Activated T-cell treated with anti-CD3 and anti-CD28 coated beads, Interleukin-2, amount 50 U/mL, for 48 hours (primary cell): ENCODE measurements around the gene STAMBPL1.
"Not testable (repeated sequence)": the region's sequence is repeated elsewhere in the genome, so short reads cannot be mapped to it uniquely, and the experiment has no call there.

Source experiments
- DNase-seq, 2 experiments: peaks; one replicate each; pipeline ENCODE4 v3.0.0-alpha.2; 2020

Gene STAMBPL1

DNA sequence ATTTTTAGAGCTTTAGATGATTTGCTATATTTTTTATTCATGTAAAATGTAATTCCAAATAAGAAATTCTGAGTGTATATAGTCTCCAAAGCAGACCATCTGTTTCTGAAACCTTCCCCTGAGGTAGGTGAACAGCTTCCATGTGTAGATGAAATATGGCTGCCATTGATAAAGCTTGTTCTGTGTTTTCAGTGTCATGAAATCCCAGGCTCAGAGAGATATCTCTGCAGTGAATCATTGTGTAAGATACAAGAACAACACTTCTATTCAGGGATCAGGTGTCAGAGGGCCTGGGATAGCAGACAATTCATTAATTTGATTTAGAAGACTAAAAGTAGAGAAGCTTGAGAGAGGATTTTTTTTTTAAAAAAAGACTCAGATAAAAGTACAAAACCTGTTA lies 43.5 kb downstream of the STAMBPL1 start:
- no peak for DNase-seq

DNA sequence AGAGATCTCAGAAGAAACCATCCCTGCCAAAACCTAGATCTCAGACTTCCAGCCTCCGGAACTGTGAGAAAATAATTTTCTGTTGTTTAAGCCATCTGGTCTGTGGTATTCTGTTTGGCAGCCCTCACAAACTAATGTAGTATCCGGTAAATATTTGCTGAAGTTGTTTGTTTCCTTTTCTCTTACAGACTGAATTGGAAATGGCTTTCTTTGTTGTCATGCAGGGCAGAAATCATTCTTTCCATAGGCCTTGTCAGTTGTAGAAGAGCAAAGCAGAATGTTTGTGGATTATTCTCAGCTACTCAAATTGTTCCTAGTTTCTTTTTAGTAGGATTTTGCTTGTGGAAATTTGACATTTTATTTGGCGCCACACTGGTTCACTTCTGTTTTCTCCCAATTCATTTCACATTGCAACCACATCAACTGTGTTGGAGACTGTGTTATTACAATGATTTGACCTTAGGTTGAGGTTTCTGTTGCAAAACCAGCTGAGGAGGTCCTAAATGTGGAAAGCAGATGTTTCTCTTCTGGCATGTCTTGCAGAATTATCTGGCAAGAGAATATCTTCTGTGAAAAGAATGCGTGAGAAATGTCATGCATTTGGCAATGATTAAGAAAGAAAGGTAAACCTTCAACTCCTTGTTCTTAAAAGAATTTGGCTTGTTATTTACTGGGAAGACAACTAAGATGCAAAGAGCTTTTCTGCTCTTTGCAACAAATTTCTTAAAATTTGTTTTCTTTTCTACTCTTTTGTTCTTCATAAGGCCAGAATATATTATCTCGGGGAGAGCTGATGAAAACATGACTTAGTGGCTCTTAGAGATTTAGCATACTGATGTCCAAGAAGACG lies 46.7 kb downstream of the STAMBPL1 start:
- DNase-seq, result no peak

DNA sequence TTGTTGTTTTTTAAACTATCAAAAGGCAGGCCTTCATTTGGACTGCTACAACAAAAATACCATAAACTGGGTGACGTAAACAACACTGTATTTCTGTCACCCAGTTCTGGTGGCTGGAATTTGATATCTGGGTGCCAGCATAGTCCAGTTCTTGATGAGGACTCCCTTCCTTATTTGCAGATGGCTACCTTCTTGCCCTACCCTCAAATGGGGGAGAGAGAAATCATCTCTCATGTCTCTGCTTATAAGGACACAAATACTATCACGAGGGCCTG lies 47.3 kb downstream of the STAMBPL1 start:
- no peak for DNase-seq

DNA sequence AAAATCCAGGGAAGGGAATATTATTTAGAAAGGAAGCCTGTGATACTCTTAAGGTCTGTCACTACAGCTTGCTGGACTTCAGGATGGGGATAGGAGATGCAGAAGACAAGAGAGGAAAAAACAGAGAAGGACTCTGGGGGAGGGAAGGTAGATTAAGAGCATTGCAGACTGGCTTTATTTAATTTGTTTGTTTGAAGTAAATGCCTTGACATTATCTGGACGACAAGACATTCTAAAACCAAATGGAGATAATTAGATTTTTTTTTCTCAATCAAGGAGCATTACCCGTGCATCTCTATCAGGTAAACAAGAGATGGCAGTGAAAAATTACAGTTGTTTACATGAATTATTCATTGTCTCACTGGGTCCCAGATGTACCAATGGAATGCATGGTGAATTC lies 48.2 kb downstream of the STAMBPL1 start:
- no peak for DNase-seq

DNA sequence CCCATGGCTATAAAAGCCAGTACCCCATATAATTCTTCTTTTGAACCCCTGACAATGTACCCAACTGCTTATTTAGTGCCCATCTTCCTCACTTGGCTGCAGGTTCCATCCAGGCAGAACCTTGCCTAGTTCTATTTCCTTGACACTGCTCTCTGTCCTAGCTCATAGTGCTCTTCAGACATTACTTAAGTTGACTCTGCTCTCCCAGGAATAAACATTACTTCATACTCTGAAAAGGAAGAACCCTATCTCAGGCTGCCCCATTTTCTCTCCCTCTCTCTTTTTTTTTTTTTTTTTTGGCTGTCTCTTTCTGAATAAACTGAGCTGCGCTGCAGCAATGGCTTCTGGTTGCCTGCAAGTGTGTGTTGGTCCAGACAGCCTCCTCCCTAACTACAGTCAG lies 51.5 kb downstream of the STAMBPL1 start:
- DNase-seq, result no peak

DNA sequence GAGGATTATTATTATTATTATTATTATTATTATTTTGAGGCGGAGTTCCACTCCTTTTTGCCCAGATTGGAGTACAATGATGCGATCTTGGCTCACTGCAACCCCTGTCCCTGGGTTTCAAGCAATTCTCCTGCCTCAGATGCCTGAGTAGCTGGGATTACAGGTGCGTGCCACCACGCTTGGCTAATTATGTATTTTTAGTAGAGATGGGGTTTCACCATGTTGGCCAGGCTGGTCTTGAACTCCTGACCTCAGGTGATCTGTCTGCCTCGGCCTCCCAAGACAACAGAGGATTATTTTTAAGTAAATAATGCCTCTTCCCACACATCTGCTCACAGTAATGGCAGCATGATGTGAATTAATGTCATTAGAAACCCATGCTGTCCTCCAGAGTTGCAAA lies 52.0 kb downstream of the STAMBPL1 start:
- DNase-seq, result not testable (repeated sequence)

DNA sequence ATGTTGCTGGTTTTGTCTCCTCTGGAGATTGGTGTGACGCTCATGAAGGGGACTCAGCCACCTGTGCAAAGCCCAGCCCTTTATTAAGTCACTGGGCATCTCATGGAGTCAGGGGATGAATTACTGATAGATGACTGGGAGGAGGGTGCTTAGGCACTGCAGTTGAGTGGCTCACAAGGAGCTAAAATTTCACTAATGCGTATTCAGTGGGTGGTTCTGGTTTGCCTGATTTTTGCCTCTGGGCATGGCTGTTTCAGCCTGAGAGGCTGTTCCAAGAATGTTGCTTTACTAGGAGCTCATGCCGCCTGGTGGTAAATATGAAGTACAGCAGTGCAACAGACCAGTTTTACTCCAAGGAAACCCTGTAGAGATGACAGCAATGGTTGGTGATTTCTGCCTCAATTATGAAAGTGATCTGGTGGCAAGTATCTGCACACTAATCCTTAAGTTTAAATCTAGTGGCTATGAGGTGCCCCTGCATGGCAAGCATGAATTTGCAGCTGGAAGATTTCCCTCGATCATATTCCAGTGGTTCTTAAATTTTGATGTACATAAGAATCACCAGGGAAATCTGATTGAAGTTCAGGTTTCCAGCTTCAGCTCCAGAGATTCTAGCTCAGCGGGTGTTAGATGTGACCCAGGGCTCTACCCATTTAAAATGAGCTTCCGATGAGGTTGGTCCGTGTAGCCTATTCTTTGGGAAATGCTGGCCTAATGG lies 52.7 kb downstream of the STAMBPL1 start:
- peak; percentile 34 to 48 for DNase-seq

DNA sequence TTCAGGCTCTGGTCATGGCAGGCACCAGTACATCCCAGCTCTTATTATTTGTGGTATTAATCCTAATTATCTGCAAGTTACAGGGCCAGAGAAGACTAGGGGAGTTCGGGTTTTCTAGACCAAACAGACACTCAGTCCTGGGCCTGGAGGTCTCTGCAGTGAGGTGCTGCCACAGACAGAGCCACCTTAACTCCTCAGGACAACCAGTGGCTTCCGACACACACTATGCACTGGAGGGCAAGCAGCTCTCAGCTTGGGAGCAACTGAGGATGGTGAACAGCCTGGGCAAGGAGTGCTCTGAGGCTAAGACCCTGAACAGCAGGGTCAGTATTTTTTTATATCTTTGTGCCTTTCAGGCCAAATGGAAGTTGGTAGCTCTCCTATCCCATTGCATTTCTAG lies 53.5 kb downstream of the STAMBPL1 start:
- no peak for DNase-seq

DNA sequence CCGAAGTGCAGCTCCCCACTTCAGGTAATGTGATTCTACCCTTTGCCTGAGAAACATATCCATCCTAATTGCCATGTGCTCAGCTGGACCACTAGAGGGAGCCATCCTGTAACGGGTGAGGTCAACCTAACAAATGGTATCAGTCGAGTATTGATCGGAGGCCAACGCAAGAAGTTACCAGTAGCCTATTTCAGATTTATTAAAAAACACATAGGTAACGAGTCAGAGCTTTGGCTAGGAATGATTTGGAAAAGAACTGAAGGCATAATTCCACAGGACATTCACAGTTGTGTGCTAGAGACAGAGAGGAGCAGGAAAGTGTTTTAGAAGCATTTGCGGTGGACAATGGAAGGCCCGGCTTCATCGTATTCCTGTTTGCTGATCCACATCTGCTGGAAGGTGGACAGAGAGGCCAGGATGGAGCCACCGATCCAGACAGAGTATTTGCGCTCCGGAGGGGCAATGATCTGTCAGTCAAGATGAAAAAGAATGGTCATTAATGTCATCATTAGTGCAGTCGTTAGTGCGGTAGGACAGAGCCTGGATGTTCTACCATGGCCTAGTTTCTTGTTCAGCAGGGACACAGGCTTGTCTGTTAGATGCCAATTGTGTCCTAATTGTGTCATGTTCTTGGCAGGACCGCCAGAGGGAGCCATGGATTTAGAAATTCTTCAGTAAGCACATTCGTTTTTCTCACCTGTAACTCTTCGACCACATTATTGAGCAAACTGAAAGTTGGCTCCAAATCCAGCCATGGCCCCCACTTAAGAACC lies 55.0 kb downstream of the STAMBPL1 start:
- DNase-seq, result peak; percentile 70 to 80

DNA sequence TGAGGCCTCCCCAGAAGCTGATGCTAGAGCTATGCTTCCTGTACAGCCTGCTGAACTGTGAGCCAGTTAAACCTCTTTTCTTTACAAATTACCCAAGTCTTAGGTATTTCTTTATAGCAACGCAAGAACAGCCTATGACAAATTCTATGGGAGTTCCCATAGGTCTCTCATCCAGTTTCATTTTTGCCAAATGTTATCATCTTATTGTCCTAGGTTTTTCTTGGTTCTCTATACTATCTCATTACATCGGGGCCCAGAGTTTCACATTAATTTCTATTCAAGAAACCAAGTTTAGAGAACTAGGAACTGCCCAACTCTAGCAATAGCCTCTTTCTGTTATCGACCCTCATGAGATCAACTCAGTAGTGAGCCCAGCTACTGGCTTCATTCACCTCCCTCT lies 56.6 kb downstream of the STAMBPL1 start:
- DNase-seq, result no peak

DNA sequence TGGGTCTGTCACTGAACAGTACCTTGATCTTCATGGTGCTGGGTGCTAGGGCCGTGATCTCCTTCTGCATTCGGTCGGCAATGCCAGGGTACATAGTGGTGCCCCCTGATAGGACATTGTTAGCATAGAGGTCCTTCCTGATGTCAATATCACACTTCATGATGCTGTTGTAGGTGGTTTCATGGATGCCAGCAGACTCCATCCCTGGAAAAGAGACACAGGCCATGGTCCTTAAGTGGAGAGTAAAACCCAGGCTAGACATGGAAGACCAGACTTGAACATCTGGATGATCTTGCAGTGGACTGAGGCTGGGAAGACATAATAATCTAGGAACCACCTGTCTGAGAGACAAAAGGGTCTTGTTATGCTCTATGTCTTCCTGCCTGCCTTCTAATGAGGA lies 58.0 kb downstream of the STAMBPL1 start:
- no peak for DNase-seq

DNA sequence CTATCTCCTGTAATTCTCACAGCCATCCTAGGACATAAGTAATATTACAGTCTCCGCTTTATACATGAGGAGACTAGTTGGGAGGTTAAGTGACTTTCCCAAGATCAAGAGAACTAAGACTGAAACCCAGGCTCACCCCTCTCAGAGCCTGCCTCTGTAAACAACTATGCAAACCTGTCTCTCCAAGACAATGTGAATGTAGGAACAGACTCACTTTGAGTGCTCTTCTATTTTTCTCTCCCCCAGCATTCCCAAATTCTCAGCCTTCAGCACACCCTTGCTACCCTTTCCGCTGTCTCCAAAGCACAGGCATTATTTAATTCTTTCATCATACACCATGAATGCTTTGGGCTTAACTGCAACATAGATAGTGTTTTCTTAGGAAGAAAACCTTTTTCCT lies 58.9 kb downstream of the STAMBPL1 start:
- no peak for DNase-seq

DNA sequence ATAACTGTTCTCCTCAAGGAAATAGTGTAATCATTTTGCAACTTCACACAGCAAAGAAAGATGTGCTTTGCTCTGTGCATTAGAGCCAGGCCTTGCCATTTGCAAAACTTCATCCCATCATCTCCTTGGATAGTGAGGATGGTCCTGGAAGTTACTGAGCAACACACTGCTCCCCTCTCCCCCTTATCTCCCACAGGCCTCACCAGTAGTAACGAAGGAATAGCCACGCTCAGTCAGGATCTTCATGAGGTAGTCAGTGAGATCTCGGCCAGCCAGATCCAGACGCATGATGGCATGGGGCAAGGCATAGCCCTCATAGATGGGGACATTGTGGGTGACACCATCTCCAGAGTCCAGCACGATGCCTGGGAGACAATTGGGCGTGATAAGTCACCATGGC lies 61.0 kb downstream of the STAMBPL1 start:
- DNase-seq, result no peak

DNA sequence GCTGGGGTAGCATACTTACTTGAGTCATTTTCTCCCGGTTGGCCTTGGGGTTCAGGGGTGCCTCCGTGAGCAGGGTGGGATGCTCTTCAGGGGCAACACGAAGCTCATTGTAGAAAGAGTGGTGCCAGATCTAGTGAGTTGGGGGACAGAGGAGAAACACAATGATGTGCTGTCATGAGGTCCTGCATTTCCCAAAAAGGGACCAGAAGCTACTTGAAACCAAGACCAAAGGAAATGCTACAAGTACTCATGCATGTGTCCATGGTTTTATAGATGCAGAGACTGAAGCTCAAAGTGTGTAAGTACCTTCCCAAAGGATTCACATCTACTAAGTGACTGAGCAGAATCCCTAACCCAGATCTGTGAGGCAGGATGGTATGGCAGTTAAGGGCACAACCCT lies 63.7 kb downstream of the STAMBPL1 start:
- no peak for DNase-seq

DNA sequence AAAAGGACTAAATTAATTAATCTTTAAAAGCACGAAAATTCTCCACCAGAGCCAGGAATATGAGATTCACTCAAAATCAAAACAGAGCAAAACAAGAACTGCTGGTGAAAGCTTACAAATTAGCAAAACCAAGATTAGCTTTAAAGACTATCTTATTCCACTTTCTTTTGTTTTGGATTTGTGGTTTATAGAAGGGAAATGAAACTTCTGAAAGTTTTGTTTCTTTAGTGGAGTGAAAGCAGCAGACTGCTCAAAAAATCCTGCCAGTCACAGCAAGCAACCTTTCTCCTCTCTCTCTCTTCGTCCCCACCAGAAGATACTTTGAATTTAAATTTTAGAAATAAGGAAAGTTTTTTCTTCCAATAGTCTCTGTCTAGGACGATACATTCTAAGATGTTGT lies 64.8 kb downstream of the STAMBPL1 start:
- DNase-seq, result no peak

DNA sequence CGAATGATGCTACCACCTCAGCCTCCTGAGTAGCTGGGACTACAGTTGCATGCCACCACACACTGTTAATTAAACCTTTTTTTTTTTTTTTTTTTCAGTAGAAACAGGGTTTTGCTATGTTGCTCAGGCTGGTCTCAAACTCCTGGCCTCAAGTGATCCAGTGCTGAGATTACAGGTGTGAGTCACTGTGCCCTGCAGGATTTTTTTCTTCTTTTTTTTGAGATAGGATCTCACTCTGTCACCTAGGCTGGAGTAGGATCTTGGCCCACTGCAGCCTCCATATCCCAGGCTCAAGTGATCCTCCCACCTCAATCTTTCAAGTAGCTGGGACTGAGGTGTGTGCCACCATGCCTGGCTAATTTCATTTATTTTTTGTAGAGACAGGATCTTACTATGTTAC lies 66.2 kb downstream of the STAMBPL1 start:
- DNase-seq, result no peak

DNA sequence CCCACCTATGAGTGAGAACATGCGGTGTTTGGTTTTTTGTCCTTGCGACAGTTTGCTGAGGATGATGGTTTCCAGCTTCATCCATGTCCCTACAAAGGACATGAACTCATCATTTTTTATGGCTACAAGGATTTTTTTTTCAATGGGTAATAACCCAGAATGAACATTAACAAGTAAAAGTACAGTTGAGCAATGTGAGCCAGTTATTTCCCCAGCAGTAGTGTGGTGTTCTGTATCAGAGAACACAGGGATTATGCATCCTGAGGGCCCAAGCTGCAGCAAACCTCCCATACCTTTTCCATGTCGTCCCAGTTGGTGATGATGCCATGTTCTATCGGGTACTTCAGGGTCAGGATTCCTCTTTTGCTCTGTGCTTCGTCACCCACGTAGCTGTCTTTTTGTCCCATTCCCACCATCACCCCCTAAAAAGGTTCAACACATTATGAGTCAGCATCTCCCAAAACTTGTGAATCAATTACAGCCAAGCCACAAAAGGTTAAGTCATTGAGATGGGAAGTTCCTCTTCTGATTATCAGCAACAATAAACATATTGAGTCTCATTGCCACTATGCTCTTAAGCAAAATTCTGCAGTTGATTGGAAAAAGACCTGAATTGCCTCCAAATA lies 67.0 kb downstream of the STAMBPL1 start:
- no peak for DNase-seq

DNA sequence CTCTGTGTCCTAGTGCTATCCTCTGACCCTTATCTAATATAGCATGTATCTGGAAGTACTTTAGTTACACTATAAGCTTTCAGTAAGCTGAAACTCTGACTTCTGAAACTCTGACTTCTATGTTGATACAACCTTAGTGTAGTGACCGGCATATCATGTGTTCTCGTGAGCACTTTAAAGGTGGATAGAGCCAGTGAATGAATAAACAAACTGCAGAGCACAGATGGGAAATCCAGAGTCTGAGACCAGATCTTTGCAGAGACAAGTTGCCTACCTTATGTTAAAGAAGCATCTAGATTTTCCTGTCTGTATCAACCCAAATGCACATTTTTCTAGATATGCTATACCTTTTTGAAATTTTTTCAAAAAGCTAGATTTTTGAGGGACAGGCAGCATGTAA lies 69.0 kb downstream of the STAMBPL1 start:
- no peak for DNase-seq

DNA sequence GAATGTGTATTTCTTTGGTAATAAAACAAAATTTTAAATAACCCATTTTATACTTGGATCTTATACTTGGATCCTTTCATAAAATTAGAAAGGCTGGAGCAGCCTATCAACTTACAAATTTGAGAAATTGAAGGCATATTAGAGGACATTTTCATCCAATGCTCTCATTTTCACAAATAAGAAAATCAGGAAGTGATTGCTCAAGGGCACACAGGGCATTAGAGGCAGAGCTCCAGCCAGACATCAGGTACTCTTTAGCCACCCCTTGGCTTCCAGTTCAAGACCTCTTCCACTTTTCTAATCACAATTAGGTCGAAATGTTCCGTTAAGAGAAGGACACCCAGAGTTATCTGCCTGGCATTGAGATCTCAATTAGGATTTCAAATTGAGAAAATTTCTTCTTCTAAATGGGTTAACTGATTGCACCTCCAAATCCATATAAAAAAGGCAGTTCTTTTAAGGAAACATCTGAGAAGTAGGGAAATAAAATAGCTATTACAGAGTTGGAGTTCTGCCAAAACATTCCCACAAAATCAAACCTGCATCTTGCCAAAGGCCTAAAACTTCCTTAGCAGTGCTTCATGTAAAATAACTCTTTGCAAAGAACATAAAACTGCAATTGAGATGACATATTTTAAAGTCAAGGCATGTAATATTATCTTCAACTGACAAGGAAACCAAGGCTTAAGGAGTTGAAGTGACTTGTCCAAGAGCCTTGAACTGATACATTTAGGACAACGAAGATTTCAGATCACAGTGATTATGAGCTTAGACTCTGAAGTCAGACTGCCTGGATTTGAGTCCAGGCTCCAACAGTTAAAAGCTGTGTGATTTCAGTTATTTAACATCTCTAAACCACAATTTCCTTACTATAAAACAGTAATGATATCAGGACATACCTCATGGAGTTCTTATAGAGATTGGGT lies 70.1 kb downstream of the STAMBPL1 start:
- DNase-seq, result no peak

DNA sequence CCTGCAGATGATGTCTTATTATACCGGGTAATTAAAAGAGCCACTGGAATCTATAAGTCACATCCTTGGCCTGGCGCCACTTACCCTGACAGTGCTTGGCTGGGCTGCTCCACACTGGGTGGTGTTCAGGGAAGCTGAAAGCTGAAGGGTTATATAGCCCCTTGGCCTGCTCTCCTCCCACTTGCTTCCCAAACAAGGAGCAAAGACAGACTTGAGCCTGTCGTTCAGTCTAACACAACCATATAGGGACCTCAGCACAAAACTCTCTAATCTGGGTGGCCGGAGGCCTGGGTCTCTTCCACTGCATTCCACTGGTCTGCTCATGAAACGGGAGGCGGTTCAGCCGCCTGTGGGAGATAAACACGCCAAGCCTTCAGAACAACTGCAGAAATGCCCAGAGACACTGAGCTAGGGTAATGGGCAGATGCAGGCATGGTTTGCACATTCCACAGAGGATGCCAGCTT lies 72.6 kb downstream of the STAMBPL1 start, which contains the start of gene ACTA2:
TSS of gene ACTA2 (minus strand) at position 127 of the 465 bp plus-strand sequence. CDS start 3,843 bp downstream, outside the sequence.
- no peak for DNase-seq

DNA sequence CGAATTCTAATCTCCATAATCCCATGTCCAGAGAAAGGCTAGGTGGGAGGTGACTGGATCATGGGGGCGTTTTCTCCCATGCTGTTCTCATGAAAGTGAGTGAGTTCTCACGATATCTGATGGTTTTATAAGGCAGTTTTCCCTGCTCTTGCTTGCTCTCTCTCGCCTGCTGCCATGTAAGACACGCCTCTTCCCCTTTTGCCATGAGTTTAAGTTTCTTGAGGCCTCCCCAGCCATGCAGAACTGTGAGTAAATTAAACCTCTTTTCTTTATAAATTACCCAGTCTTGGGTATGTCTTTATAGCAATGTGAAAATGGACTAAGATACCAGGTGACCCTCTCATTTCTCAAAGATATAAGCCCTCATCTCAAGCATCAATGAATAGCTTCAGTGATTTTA lies 73.6 kb downstream of the STAMBPL1 start:
- DNase-seq, result no peak

DNA sequence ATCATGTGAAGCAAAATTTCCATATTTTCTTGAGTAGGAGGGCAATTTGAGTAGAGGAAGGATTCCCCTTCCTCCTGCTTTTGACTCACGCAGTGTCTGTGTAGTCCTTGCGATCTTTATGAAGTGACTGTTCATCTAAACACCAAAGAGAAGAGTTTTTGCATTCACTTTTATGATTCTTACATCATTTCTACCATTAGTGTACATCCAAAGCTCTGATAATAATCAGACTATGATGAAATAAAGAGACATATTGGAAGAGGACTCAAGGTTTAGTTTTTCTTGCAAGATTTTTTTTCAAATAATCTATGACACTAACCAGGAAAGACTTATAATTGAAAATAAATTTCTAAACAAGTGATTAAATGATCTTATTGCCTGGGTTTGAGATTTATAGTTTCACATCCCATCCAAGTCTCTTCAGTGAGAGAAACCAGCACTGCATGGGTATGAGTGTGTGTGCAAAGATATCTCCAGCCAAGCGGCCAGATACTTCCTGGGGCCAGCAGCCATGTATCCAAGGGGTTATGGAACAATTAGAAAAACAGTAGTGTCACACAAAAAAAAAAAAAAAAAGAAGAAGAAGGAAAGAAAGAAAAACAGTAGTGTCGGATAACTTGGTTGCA lies 74.5 kb downstream of the STAMBPL1 start:
- no peak for DNase-seq
